ENCODE data around the gene CTIF. TPM values are rescaled to one million over a fixed set of nuclear protein-coding genes. Genes with fewer than 3 reads are reported as not detected.

Gene CTIF
- total RNA-seq, 3 donors from 2014 or later: 4.3 to 5.3 (median 4.6) TPM

GRCh38 chr18:48766026-48766425 lies 227.2 kb downstream of the CTIF start:
- no peak for DNase-seq
- no peak for ATAC-seq
- Mint-ChIP-seq H3K36me3 (ENCODE audit: insufficient read depth) (no peaks in the 10 kb centered on the region), H3K9me3 (no peaks in the 10 kb centered on the region), H3K27me3 (ENCODE audit: low read depth) (no peaks in the 10 kb centered on the region), H3K4me3 (no peak overlapping the region), H3K4me1 (ENCODE audit: low read depth) (peaks cover 2% of the 10 kb centered on the region)

- Mint-ChIP-seq H3K36me3 (ENCODE audit: insufficient read depth) (no peaks in the 10 kb centered on the region), H3K4me1 (ENCODE audit: low read depth) (peaks cover 2% of the 10 kb centered on the region), H3K27me3 (ENCODE audit: low read depth) (no peaks in the 10 kb centered on the region), H3K4me3 (no peak overlapping the region), H3K9me3 (no peaks in the 10 kb centered on the region)
- no peak for DNase-seq
- ATAC-seq: no peak
These were observed 227.7 kb downstream of the CTIF start for GRCh38 chr18:48766487-48766886.

DNA sequence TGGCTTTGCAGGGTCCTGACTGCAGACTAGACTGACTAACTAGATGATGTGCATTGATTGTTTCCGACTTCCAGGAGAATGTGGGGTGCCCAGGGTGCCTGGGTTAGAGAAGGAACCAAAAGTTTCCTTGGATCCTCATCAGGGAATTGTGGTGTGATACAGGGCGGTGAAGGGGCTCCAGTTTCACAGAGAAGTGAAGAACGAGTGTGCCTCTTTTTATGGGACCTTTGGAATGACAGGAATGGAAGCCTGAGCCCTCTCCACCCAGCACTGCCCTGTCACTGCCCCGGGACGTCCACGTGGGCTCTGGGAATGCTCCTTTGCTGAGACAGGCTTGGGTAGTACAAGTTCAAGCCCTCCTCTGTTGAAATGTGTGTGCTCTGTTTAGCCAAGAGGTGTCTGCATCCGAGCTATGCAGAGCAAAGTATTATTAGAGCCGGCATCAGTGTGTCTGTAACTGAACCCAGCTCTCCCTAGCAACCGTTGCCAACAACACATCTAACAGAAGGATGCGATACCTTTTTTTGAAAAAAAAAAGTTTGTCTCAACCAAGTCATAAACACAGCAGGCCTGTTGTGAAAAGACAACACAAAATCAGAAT lies 228.4 kb downstream of the CTIF start:
- Mint-ChIP-seq H3K36me3 (ENCODE audit: insufficient read depth) (no peaks in the 10 kb centered on the region), H3K27me3 (ENCODE audit: low read depth) (no peaks in the 10 kb centered on the region), H3K4me3 (no peak overlapping the region), H3K9me3 (no peaks in the 10 kb centered on the region), H3K4me1 (ENCODE audit: low read depth) (peaks cover 2% of the 10 kb centered on the region)
- ATAC-seq (no peak), DNase-seq (no peak)

DNA sequence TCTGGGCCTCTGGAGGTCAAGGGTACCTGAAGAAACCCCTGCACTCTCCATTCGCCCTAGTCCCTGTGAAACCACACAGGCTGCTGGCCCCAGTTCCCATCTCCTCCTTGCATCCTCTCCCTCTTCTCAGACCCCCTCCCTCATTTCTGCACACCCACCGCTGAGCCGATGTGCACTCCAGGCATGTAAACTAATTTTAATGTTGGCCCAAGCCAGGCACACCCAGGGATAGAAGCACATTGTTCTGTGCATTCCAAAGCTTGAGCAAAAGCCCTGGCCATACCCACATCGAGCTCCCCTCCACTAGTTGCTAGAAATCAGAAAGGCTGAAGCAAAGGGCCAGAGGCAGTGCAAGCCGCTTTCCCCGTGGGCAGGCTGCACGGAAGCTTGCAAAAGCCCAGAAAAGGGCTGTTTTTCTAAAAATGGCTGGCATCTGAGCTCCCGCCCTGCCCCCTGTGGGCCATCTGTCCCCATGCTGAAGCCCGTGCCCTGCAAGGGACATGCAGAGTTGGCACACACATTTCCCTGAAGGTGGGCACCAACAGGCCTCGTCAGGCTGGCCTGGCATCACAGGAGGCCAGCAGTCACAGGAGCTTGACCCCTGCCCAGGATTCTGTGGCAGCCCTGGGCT lies 230.3 kb downstream of the CTIF start:
- no peak for ATAC-seq
- Mint-ChIP-seq H3K9me3 (peaks cover 6% of the 10 kb centered on the region), H3K27me3 (ENCODE audit: low read depth) (no peaks in the 10 kb centered on the region), H3K4me1 (ENCODE audit: low read depth) (peaks cover 2% of the 10 kb centered on the region), H3K36me3 (ENCODE audit: insufficient read depth) (no peaks in the 10 kb centered on the region), H3K4me3 (no peak overlapping the region)
- no peak for DNase-seq

GRCh38 chr18:48770243-48770642 lies 231.4 kb downstream of the CTIF start:
- no peak for DNase-seq
- Mint-ChIP-seq H3K27me3 (ENCODE audit: low read depth) (no peaks in the 10 kb centered on the region), H3K4me3 (no peak overlapping the region), H3K36me3 (ENCODE audit: insufficient read depth) (no peaks in the 10 kb centered on the region), H3K4me1 (ENCODE audit: low read depth) (peaks cover 2% of the 10 kb centered on the region), H3K9me3 (peaks cover 6% of the 10 kb centered on the region)
- no peak for ATAC-seq

DNA sequence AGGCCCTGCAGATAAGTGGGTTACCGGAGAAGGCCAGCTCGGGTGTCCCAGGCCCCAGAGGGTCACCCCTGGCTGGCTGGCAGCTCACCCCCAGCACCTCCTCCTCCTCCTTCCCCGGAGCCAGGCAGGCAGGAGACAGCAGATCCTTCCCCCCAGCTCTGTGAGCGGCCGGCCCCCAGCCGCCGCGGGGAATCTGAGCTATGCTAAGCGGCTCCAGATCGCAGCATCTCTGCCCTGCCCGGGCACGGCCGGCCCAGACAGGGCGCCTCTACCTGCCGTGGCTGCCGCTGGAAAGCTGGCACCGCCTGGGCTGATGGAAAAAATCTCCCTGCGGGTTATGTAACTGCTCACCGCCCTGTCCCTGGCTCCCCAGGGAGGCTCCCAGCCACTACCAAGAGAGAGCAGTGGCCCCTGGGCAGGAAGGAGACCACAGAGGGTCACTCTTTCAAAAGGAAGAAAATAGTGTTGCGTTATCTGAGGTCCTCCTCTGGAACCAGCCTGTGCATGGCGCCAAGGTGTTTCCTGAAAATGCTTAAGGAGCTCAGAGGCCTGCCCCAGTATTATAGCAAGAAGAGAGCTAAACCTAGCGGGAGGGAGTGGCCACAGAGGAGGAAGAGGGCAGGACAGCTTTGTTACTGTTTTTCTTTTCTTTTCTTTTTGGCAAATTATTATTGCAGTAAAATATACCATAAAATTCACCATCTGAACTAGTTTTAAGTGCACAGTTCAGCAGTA lies 233.0 kb downstream of the CTIF start:
- H3K4me1 Mint-ChIP-seq (ENCODE audit: low read depth): peaks cover 2% of the 10 kb centered on the region
- H3K4me3 Mint-ChIP-seq: no peak overlapping the region
- no peak for DNase-seq
- no peaks in the 10 kb centered on the region for H3K36me3 Mint-ChIP-seq (ENCODE audit: insufficient read depth)
- no peak for ATAC-seq
- H3K27me3 Mint-ChIP-seq (ENCODE audit: low read depth): peaks cover 2% of the 10 kb centered on the region
- peaks cover 6% of the 10 kb centered on the region for H3K9me3 Mint-ChIP-seq

DNA sequence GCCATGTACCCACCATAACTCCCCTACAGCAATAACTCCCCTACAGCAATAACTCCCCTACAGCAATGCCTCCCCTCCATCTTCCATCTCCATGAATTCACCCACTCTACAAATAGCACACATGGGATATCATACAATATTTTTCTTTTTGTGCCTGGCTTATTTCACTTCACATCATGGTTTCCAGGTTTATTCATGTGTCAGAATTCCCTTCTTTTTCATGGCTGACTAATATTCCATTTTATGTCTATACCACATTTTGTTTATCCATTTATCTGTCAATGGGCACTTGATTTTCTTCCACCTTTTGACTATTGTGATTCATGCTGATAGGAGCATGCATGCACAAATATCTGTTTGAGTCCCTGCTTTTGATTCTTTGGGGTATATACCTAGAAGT lies 233.6 kb downstream of the CTIF start:
- Mint-ChIP-seq H3K27me3 (ENCODE audit: low read depth) (peaks cover 2% of the 10 kb centered on the region), H3K36me3 (ENCODE audit: insufficient read depth) (no peaks in the 10 kb centered on the region), H3K4me3 (no peak overlapping the region), H3K9me3 (peaks cover 6% of the 10 kb centered on the region), H3K4me1 (ENCODE audit: low read depth) (peaks cover 5% of the 10 kb centered on the region)
- DNase-seq (no peak), ATAC-seq (no peak)

- Mint-ChIP-seq H3K9me3 (peaks cover 6% of the 10 kb centered on the region), H3K4me3 (no peak overlapping the region), H3K36me3 (ENCODE audit: insufficient read depth) (no peaks in the 10 kb centered on the region), H3K4me1 (ENCODE audit: low read depth) (peaks cover 3% of the 10 kb centered on the region), H3K27me3 (ENCODE audit: low read depth) (peaks cover 2% of the 10 kb centered on the region)
- ATAC-seq (no peak), DNase-seq (no peak)
These were observed 235.0 kb downstream of the CTIF start for GRCh38 chr18:48773821-48774220.

DNA sequence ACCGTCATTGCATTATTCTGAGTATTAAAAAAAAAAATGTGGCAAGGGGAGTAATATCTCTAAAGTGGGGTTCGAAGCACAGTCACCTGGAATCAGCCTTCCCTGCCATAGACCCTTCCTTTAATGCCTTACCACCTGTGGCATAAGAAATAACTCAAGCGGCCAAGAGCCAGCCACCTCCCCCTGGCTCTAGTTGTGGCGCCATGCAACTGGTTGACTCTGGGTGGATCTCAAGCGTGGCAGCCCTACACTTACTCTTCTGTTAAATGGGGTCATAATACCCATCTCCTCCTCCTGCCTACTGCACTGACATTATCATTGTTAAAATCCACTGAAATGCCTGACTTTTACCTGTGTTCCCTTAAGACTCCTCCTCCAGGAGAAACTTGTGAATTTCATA lies 236.1 kb downstream of the CTIF start:
- peaks cover 3% of the 10 kb centered on the region for H3K4me1 Mint-ChIP-seq (ENCODE audit: low read depth)
- H3K4me3 Mint-ChIP-seq: no peak overlapping the region
- no peak for ATAC-seq
- no peaks in the 10 kb centered on the region for H3K36me3 Mint-ChIP-seq (ENCODE audit: insufficient read depth)
- no peak for DNase-seq
- peaks cover 2% of the 10 kb centered on the region for H3K27me3 Mint-ChIP-seq (ENCODE audit: low read depth)
- H3K9me3 Mint-ChIP-seq: peaks cover 6% of the 10 kb centered on the region

DNA sequence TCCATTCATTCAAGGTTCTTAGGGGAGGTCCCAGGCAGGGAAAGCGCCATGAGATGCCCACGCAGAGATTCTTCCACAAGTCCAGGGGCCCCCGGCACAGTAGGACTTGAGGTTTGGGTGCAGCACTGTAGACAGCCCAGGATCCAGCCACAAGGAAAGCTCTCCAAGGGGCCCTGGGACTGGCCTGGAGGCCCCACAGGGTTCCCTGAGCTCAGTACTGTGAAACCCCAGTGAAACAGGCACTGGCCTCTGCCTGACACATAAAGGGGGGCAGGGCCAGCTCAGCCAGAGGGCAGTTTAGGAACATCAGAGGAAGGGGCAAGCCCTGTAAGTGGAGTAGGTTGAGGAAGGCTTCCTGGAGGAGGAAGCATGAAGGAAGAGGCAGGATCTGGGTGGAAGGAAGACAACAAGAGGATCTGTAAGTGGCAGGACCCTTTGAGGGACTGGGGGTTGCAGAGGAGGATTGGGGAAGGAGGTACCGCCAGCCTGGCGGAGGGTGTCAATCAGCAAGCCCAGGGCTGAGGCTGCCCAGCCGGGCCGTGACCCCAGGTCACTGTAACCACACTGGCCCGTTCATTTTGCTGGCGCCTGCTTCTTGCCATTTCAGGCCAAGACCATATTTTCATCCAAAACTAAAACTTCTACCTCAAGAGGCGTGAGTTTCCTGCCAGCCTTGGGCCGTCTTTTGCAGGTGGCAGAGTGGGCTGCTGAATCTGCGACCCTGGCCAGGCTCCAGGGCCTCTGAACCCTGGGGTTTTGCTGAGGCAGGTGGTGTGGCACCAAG lies 236.7 kb downstream of the CTIF start:
- DNase-seq (no peak), ATAC-seq (no peak)
- Mint-ChIP-seq H3K36me3 (ENCODE audit: insufficient read depth) (no peaks in the 10 kb centered on the region), H3K27me3 (ENCODE audit: low read depth) (peaks cover 2% of the 10 kb centered on the region), H3K9me3 (peaks cover 6% of the 10 kb centered on the region), H3K4me3 (no peak overlapping the region), H3K4me1 (ENCODE audit: low read depth) (peaks cover 3% of the 10 kb centered on the region)

DNA sequence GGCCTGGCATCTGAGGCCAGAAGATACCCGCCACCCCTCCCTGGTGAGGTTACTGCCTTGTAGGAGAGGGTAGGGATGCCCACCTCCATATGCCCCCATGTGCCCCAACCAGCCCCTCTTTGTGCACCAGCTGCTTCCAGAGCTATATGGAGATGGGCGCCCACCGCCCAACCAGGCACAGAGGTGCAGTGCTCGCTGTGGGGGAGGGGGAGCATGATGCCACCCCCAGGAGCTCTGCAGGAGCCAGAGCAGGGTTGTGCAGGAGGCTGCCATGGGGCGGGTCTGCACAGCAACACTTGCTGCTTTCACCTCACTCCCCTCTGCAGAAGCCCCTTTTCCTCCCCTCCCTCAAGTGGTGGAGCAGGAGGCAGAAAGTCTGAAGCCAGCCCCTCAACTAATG lies 237.3 kb downstream of the CTIF start:
- H3K4me1 Mint-ChIP-seq (ENCODE audit: low read depth): peaks cover 3% of the 10 kb centered on the region
- no peak for DNase-seq
- H3K27me3 Mint-ChIP-seq (ENCODE audit: low read depth): peaks cover 2% of the 10 kb centered on the region
- H3K4me3 Mint-ChIP-seq: no peak overlapping the region
- no peaks in the 10 kb centered on the region for H3K36me3 Mint-ChIP-seq (ENCODE audit: insufficient read depth)
- peaks cover 6% of the 10 kb centered on the region for H3K9me3 Mint-ChIP-seq
- ATAC-seq: no peak

- peaks cover 6% of the 10 kb centered on the region for H3K9me3 Mint-ChIP-seq
- no peaks in the 10 kb centered on the region for H3K36me3 Mint-ChIP-seq (ENCODE audit: insufficient read depth)
- no peak overlapping the region for H3K4me3 Mint-ChIP-seq
- DNase-seq (no peak), ATAC-seq (no peak)
- H3K27me3 Mint-ChIP-seq (ENCODE audit: low read depth): peaks cover 2% of the 10 kb centered on the region
- H3K4me1 Mint-ChIP-seq (ENCODE audit: low read depth): peaks cover 3% of the 10 kb centered on the region
These were observed 237.8 kb downstream of the CTIF start for GRCh38 chr18:48776641-48777025.

- peaks cover 6% of the 10 kb centered on the region for H3K9me3 Mint-ChIP-seq
- peak; percentile 70 for DNase-seq
- ATAC-seq: peak; percentile 80 to 89
- peaks cover 3% of the 10 kb centered on the region for H3K4me1 Mint-ChIP-seq (ENCODE audit: low read depth)
- peaks cover 2% of the 10 kb centered on the region for H3K27me3 Mint-ChIP-seq (ENCODE audit: low read depth)
- no peaks in the 10 kb centered on the region for H3K36me3 Mint-ChIP-seq (ENCODE audit: insufficient read depth)
- H3K4me3 Mint-ChIP-seq: no peak overlapping the region
These were observed 238.4 kb downstream of the CTIF start for GRCh38 chr18:48777026-48777743.

DNA sequence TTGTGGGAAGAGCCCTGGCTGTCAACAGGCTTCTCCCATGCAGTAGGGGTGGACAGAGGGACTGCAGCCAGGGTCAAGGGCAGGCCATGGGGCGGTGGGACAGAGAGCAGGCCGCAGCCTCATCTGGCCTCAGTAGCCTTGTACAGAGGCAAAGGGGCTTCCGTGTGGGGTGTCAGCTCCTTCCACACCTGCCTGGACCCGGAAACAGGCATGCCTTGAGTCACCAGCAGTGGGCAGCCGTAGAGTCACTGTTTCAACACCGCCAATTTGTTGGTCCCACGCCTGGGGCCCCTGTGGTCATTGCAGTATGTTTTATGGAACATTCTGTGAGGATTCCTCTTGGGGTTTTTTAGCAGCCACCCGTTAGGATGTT lies 238.9 kb downstream of the CTIF start:
- no peak overlapping the region for H3K4me3 Mint-ChIP-seq
- peaks cover 1% of the 10 kb centered on the region for H3K9me3 Mint-ChIP-seq
- H3K4me1 Mint-ChIP-seq (ENCODE audit: low read depth): peaks cover 3% of the 10 kb centered on the region
- no peaks in the 10 kb centered on the region for H3K36me3 Mint-ChIP-seq (ENCODE audit: insufficient read depth)
- ATAC-seq (no peak), DNase-seq (no peak)
- peaks cover 2% of the 10 kb centered on the region for H3K27me3 Mint-ChIP-seq (ENCODE audit: low read depth)
